HG03103 (cell line): ENCODE measurements around the gene DTNA.

Source experiments
- ATAC-seq: cut with Tn5 transposase; IDR thresholded peaks from one replicate; pipeline ENCODE4 v1.9.1; 2021; ENCODE audit warnings: low read depth; ENCODE audit not compliant: unreplicated experiment

DTNA gene

DNA sequence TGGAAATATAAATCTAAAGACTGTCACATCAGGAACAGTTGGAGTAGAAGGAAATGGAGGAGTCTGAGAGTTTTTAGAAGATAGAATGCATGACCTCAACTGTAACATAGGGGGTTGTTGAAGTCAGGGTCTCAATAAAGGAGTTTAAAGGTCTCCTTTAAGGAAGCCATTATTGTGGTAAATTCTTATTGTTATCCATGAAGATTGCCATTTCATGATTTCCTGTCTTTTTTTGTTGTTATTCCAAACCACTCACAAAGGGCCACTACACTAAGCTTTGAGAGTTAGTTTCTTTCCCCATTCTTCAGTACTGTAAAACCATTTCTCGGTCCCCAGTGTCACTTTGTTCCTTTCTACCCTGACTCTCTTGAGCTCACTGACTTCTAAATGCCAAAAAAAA, 134.0 kb downstream of the DTNA start:
- ATAC-seq, result no peak

DNA sequence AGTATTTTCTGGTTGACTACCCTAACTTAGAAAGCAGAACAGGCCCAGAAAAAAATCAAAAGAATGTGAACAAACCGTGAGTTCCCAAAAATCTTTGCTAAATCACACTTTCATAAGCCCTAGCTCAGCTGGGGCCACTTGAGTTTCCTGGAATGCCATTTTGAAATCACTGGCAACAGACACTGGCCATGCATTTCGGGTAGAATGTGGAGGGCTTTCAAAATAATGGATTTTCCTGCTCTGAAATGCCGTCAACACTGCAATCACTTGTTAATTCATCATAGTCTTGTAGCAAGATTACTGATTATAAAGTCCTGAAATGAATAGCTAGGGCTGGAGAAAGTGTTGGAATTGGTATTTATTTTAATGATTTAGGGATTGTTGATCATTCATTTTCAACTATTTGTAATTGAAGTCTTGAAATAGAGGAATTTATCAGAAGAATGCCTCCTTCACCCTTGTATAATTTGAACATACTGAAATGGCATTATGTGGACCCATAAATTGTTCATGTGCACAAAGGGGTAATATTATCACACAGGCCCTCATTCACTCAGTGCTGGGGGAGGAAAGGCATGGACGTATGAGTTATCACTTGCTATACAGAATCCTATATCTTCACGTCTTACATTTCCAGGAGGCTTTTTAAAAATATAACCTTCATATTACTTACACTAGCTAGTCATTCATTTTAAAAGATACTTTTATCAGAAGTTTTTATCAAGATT, 134.8 kb downstream of the DTNA start:
- ATAC-seq, result no peak

DNA sequence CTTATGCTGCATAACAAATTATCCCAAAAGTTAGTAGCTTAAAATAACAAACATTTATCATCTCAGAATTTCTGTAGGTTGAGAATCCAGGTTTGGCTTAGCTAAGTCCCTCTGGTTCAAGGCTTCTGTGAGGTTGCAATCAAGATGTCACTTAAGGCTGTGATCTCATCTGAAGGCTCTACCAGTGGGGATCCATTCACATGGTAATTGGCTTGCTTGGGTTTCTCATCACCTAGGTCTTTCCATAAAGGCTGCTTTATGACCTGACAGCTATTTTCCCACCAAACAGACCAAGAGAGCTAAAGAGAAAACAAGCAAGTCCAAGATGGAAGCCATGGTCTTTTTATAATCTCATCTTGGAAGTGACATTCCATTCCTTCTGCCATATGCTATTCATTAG, 137.3 kb downstream of the DTNA start:
- no peak for ATAC-seq

DNA sequence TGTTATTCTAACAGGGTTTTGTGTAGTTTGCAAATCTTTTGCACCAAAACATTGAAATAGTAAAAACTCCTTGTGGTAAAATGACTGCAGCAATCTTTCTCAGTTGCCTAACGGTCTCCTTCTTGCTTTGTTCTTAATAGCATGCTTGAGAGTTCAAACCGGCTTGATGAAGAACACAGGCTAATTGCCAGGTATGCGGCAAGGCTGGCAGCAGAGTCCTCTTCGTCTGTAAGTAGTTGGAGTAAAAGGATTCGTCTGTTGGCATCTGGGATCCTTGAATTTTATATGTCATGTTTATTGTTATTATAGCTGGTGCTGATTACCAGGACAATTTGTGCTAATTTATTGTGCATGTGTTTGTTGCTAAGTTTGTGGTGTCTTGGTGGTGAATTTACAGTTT, 138.1 kb downstream of the DTNA start:
- ATAC-seq, result no peak

DNA sequence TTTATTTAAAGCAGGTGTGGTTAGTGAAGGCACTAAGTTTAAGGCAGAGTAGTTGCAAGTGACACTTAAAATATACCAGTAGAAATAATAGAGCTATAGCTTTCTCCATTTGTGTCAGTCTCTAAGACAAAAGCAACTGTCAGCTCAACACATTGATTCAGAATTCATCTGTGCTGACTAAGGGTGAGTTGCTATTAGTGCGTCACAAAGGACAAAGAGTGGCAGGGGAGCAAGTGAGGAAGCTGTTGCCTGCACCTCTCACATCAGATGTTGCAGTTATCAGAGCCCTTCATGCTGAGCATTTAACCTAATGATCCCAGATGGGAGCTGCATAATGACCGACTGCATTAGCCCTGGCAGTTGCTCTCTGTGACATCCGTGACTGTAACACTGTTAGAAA, 138.6 kb downstream of the DTNA start:
- no peak for ATAC-seq

DNA sequence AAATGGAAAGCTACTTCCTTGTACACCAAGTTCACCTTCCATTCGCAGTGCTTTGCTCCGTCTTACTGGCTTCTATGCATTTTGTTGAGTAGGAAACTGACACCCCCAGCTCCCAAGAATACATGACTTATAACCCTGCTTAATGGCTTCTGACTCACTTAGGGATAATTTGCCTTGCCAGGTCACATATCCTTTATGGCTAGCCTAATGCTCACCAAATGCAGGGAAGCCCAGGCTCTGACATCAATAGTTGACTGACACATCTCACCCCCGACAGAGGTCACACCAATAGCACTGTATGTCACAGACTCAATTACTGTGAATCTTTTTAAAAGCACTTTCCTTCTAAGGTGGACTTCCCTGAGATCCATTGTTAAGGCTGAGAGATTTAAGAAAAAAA, 147.2 kb downstream of the DTNA start:
- ATAC-seq, result no peak

DNA sequence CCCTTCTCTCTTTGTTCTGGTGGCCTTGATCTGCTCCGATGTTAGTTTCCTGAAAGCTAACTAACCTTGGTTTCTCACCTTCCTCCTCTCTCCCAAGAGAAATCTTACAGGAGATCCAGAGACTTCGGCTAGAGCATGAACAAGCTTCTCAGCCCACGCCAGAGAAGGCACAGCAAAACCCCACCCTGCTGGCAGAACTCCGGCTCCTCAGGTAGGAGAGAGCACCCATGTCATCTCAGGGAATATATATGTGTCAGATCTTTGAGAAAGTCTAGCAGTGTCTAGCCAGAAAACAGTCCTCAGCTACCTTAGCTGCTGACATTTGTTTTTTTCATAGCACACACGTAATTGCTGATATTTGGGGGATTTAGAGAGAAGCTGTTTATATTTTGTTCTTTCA, 148.1 kb downstream of the DTNA start:
- no peak for ATAC-seq

DNA sequence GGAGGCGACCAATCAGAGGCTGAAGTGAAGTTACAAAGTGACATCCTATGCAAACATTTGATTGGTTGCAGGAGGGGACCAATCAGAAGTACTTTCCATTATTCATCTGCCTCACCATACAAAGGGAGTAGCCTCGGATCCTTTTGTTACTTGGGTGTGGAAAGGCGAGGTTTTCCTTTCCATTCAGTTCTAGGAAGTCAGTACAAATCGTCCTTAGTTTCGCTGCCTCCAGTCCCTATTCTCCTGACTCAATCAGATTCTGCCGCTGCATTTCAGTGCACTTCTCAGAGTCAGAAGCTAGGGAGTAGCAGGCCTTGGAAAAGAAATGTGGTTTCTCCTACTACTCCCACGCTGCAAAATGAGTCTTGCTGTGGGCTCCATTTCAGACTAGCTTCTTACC, 149.4 kb downstream of the DTNA start:
- no peak for ATAC-seq

DNA sequence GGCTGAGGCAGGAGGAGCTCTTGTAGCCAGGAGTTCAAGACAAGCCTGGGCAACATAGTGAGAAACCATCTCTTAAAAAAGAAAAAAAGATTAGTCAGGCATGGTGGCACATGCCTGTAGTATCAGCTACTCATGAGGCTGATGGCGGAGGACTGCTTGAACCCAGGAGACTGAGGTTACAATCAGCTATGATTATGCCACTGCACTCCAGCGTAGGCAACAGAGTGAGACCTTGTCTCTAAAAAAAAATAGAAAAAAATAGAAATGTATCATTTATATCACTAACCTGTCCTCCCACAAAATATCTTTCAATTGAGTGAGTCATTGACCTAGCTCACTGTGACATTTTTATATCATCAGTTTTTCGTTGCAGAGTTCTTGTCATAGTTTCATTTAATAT, 152.5 kb downstream of the DTNA start:
- no peak for ATAC-seq

DNA sequence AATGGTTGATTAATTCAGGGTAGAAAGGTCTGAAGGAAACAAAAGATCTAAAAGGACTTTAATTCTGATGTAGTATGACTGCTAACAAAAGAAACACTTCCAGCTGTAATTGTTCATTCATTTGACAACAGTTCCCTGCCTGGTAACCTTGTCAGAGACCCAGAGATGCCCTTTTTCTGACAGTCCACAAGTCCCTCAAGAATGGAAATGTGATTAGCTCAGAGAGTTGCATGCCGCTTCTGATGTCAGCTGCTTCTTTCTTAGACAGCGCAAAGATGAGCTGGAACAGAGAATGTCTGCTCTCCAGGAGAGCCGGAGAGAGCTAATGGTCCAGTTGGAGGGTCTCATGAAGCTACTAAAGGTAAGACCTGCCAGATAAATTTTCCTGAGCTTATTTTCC, 153.6 kb downstream of the DTNA start:
- ATAC-seq, result no peak

DNA sequence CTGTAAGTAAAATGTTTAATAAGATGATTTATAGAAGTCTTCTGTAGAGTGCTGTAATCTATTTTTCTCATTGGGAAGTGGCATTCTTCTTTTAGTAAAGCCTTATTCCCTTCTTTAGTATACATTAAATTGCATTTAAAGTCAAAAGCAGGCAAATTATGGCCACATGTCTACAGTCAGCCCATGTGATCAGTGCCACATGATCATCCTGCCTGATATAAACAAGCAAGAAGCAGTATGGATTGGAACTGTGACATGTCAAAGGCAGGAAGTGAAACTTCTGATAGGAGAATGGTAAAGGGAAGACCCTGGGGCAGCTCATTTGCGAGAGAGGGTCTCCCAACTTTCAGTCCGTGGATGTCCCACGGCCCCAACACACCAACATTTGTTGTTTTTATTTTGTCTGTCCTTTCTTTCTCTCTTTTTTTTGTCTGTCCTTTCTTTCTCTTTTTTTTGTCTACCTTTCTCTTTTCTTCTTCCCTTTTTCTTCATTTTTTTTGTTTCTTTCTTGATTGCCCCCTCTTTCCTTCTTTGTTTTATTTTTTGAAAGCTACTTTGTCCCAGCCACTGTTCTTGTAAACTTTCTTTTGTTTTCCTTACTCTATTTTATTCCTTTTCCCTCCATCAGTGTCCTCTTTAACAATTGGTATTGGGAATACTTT, 154.9 kb downstream of the DTNA start:
- no peak for ATAC-seq

DNA sequence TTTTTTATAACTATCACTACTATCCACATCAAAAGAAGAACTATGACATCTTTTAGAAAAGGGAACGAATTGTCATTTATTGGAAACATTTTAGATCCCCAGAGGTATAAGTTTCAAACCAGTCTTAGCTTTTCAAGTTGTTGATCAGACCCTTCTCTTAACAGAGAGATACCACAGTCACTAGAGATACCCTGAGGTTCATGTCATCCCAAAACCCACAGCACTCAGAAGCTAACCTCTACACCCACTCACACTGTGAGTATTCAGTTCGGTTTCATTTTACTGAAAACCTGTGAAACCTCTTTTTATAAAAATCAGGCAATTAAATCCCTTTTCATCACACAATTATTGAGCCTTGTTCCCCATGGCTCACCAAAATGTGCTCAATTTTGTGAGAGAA, 156.2 kb downstream of the DTNA start:
- no peak for ATAC-seq

DNA sequence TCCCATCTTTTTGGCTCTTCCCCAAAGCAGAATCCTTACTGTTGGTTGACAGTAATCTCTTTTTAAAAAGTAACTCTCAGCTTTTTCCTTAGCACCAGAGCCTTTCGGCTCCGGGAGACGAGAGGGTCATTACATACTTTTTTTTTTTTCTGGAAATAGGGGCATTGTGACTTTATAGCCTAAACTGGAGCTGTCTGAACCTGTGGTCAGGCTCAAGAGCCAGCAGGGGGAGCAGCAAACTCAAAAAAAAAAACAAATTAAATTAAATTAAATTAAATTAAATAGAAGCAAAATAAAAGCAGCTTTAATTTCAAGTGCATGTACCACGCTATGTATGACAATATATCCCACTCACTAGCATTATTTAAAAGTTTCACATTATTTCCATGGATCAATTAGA, 156.6 kb downstream of the DTNA start:
- ATAC-seq, result no peak

DNA sequence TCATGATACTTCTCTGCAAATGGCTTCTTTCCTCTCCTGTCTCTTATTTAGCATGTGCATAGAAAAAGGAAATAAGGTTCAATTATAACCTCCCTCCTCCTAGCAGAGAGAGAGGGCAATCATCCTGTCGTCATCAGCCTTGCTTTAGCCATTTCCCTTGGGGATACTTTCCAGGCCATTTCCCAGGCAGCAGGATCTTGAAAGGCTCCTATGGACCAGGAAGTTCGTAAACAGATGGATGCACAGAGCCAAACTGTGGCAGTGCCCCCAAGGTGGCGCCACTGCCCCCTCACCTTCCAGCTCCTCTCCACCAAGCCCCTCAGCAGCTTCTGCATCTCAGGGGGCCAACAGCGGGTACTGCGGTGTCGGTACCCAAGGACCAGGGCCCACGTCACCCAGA, 157.4 kb downstream of the DTNA start:
- no peak for ATAC-seq

DNA sequence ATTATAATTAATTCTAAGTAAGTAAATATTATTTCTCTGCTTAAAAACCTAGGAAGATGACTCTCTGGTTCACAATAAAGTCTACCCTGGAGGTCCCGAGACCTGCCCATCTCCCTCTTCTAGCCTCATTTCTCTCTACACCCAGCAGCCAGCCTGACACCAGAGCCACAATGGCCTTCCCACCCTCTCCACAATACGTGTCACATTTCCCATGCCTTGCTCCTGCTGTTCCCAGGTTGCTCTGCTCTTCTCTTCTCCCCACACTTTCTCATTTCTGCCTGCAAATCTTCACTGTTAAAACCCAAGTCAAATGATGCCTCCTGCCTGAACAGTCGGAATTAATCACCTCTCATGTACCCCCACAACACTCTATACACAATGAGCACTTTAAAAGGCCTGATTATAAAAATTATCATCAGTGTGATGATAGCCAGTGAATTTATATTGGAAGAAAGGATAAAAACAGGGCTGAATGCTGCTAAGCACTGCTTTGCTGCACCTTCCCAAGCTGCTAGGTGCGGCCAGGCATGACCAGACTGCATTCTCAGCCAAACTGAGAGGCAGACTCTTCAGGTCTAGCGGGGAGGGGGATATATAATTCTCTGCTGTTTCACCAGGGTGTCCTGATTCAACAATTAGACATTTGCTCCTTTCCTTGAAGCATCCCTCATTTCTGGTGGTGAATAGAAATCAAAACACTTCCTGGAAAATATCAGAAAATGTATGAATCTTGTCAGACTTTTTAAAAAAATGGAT, 160.6 kb downstream of the DTNA start:
- no peak for ATAC-seq

DNA sequence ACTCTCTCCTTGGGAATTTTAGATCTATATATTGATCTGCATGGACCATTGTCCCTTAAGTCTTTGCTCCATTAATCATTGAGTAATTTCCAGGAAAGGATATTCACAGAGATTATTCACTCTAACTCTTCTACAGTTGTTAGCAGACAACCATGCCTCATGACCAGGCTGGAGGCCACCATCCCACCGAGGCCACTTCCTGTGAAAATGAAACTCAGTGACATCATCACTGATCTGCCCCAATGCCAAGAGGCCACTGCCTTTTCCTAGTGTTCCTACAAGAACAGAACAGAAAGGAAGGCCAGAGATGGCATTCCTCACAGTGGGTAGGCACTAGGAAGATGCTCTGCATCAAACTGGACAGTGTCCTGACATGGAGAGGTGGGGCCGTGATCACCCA, 161.3 kb downstream of the DTNA start:
- no peak for ATAC-seq

DNA sequence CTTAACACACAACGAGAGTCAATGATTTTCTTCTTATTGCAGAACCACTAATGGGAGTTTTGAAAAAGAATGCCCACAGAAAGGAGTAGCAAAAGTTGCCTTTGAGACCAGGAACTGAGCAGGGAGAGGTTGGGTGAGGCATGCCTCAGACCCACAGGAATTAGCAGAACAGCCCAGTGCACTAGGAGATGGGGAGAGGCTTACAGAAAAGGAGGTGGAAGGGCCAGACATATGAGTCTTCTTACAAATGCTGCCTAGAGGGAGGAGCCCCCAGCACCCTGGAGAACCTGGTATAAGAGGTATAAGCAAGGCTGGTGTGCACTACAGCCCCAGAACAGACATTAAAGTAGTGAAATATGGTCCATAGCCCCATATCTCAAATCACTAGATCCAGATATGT, 162.0 kb downstream of the DTNA start:
- ATAC-seq, result no peak

DNA sequence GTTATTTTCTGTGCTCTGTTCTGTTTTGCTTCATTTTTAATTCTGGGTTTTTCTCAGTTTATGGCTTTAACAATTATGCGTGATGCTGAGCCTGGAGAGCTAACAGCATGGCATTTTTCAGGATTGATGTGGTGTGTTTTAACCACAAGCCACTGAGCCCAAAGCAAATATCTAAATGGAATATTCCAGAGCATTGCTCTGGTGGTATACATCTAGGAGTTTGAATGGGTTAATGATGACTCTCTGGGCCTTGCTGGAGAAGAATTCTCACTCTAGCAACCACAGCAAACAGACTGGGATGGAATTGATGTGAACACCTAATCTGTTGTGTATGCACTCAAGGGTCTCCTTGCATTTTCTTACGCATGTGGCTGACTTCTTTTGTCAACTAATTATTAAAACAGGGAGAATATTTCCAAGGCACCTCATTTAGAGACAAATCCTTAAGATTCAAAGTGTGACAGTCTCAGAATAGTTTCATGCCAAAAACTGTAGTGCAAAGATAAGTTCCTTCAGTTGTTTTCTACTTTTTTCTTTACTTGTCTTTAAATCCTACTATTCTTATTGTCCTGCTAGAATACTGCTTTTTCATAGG, 164.0 kb downstream of the DTNA start:
- no peak for ATAC-seq

DNA sequence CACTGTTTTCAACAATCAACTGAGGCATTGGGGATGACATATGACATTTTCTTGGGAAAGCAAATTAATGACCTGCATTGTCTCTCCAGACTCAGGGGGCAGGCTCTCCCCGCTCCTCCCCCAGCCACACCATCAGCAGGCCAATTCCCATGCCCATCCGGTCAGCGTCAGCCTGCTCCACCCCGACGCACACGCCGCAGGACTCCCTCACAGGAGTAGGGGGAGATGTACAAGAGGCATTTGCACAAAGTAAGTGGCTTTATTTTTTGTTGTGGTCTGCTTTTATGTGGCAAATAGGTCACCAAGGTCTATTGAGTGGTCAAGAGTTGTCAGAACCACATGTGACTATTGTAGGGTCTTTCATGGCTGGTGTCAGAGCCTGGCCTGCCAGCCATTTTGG, 165.1 kb downstream of the DTNA start:
- no peak for ATAC-seq

DNA sequence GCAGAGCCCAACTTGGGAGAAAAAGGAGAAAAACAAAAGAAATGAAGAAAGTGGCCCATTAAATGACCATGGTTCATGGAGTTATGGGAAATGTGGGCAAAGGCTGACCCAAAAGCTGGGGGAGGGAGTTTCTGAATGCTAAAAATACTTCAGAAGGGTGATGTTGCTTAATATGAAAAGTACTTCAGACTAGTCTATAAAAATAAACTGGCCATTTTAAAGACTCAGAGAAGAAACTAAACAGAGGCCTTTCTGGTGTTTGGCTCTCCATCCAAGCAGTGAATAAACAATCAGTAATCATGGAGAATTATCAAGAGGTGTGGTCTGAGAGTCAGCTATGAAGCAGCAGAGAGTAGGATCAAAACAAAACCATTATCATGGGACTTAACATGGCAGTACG, 170.3 kb downstream of the DTNA start:
- no peak for ATAC-seq
